WTC11 (cell line): Measurements from ENCODE around the gene ENO2. TPM values are rescaled to one million over a fixed set of nuclear protein-coding genes. Genes with fewer than 3 reads are reported as not detected.

Experiments
- ATAC-seq: fragments of 200-7000 bp; cut with Tn5 transposase; 2 replicates; pipeline ENCODE4 v1.10.0; 2021; ENCODE audit warnings: mild to moderate bottlenecking, moderate library complexity
- CTCF ChIA-PET: fragments of 300-600 bp; sonication (Branson Sonifier 250); formaldehyde crosslinking; loops from one replicate; lab custom pipeline; 2021; ENCODE audit warnings: antibody characterized with exemption; lab: Charles Lee
- POLR2A ChIA-PET: fragments of 350-600 bp; sonication (Branson Sonifier 250); formaldehyde crosslinking; loops from one replicate; lab custom pipeline; 2021; ENCODE audit warnings: antibody characterized with exemption; lab: Charles Lee
- DNase-seq: peaks from one replicate; pipeline ENCODE4 v3.0.0; 2021; ENCODE audit warnings: low spot score
- H3K27ac Mint-ChIP-seq: 2 replicates; pipeline ENCODE4 v1.8.0; 2021; ENCODE audit warnings: mixed read lengths
- H3K27me3 Mint-ChIP-seq: 2 replicates; pipeline ENCODE4 v1.8.0; 2021; ENCODE audit warnings: low read depth, mild to moderate bottlenecking, moderate library complexity, mixed read lengths
- H3K36me3 Mint-ChIP-seq: 2 replicates; pipeline ENCODE4 v1.8.0; 2021; ENCODE audit warnings: mixed read lengths
- H3K4me1 Mint-ChIP-seq: 2 replicates; pipeline ENCODE4 v1.8.0; 2022; ENCODE audit warnings: mixed read lengths
- H3K4me3 Mint-ChIP-seq: 2 replicates; pipeline ENCODE4 v1.8.0; 2021; ENCODE audit warnings: mild to moderate bottlenecking, moderate library complexity, mixed read lengths
- H3K9me3 Mint-ChIP-seq: 2 replicates; pipeline ENCODE4 v1.8.0; 2021; ENCODE audit warnings: mixed read lengths
- ATF6 ChIP-seq: sonication (generic); formaldehyde crosslinking; IDR thresholded peaks from 2 replicates; pipeline ENCODE4 v1.8.1; 2023; ENCODE audit warnings: mild to moderate bottlenecking, missing genetic modification reagents
- E2F4 ChIP-seq: sonication (generic); formaldehyde crosslinking; IDR thresholded peaks from 2 replicates; pipeline ENCODE4 v1.8.1; 2022; ENCODE audit warnings: low read depth, mild to moderate bottlenecking, moderate library complexity, missing genetic modification reagents, borderline replicate concordance
- IRF2 ChIP-seq: sonication (generic); formaldehyde crosslinking; IDR thresholded peaks from 2 replicates; pipeline ENCODE4 v1.8.0; 2022; ENCODE audit warnings: low read depth, missing genetic modification reagents, borderline replicate concordance
- JAZF1 ChIP-seq: fragments of 250-450 bp; sonication (Bioruptor Pico); IDR thresholded peaks from 2 replicates; pipeline ENCODE4 v1.9.0; 2021; ENCODE audit warnings: moderate library complexity, mild to moderate bottlenecking, inconsistent platforms
- NR1H2 ChIP-seq: sonication (generic); formaldehyde crosslinking; IDR thresholded peaks from 2 replicates; pipeline ENCODE4 v1.9.0; 2021; ENCODE audit warnings: mild to moderate bottlenecking, moderate library complexity, missing genetic modification reagents
- OVOL2 ChIP-seq: fragments of 250-450 bp; sonication (Bioruptor Pico); IDR thresholded peaks from 2 replicates; pipeline ENCODE4 v1.9.0; 2021; ENCODE audit warnings: mild to moderate bottlenecking, borderline replicate concordance
- SMAD4 ChIP-seq: sonication (generic); formaldehyde crosslinking; IDR thresholded peaks from 2 replicates; pipeline ENCODE4 v1.8.0; 2022; ENCODE audit warnings: mild to moderate bottlenecking, missing genetic modification reagents
- SOX15 ChIP-seq: fragments of 250-450 bp; sonication (Bioruptor Pico); IDR thresholded peaks from 2 replicates; pipeline ENCODE4 v1.9.0; 2021; ENCODE audit warnings: mild to moderate bottlenecking
- ZNF219 ChIP-seq: sonication (generic); formaldehyde crosslinking; IDR thresholded peaks from 2 replicates; pipeline ENCODE4 v1.8.0; 2023; ENCODE audit warnings: missing genetic modification reagents, mild to moderate bottlenecking, borderline replicate concordance
- ZNF317 ChIP-seq: sonication (generic); formaldehyde crosslinking; IDR thresholded peaks from 2 replicates; pipeline ENCODE4 v1.8.1; 2023; ENCODE audit warnings: low read depth, mild to moderate bottlenecking, moderate library complexity, missing genetic modification reagents, borderline replicate concordance
- ZNF512 ChIP-seq: sonication (generic); formaldehyde crosslinking; IDR thresholded peaks from 2 replicates; pipeline ENCODE4 v1.8.1; 2022; ENCODE audit warnings: missing genetic modification reagents, borderline replicate concordance
- total RNA-seq: library from RNA; stranded (reverse); gene quantifications from 3 replicates; pipeline ENCODE4 v1.2.3, GENCODE V29; 2021

The ENO2 gene
- total RNA-seq, 1 experiment from 2014 or later = 118 TPM

- Mint-ChIP-seq H3K4me1 (peaks cover 37% of the 10 kb centered on the region), H3K27me3 (no peaks in the 10 kb centered on the region), H3K27ac (no peak overlapping the region), H3K4me3 (no peak overlapping the region), H3K9me3 (no peaks in the 10 kb centered on the region), H3K36me3 (no peaks in the 10 kb centered on the region)
- DNase-seq = no peak
- ChIA-PET CTCF (interaction anchor here (1.1 to 9.7 kb wide), 2 partner anchors 14 to 149 kb away, joined by 4 to 296 read pairs; partner anchors contain the start of genes C12orf57 and RNU7-1), POLR2A (interaction anchor here (1.1 to 2.6 kb wide), 3 partner anchors 13 to 34 kb away, joined by 3 to 11 read pairs (median 8); partner anchors contain the start of genes C12orf57 and RNU7-1)
- ATAC-seq = no peak
- TF ChIP-seq IRF2 (CRISPR knock-in tag) (no peak), ZNF219 (CRISPR knock-in tag) (no peak), SMAD4 (CRISPR knock-in tag) (no peak), SOX15 (CRISPR knock-in tag) (no peak), OVOL2 (CRISPR knock-in tag) (no peak), JAZF1 (CRISPR knock-in tag) (no peak), NR1H2 (no peak), ATF6 (no peak)
These were observed 44.9 kb downstream of the ENO2 start for GRCh38 chr12:6959058-6959804.

GRCh38 chr12:6959805-6960592 lies 45.6 kb downstream of the ENO2 start:
- H3K27ac Mint-ChIP-seq = peak overlapping the region; percentile 33; the same call in 1 of the 2 replicates
- no peak overlapping the region for H3K4me3 Mint-ChIP-seq

More at GRCh38 chr12:6959805-6960592, 45.6 kb downstream of the ENO2 start:
- Mint-ChIP-seq H3K9me3 (no peaks in the 10 kb centered on the region), H3K4me1 (peaks cover 43% of the 10 kb centered on the region), H3K27me3 (no peaks in the 10 kb centered on the region), H3K36me3 (no peaks in the 10 kb centered on the region)
- ChIA-PET CTCF (interaction anchor here (0.6 to 9.7 kb wide), 10 partner anchors 7 to 230 kb away, joined by 3 to 296 read pairs (median 9); partner anchors contain the start of genes C12orf57, PEX5 and RNU7-1), POLR2A (interaction anchor here (0.6 to 6.6 kb wide), 4 partner anchors 14 to 120 kb away, joined by 4 to 167 read pairs (median 12); partner anchors contain the start of genes C12orf57 and RNU7-1)
- ATAC-seq = no peak
- no peak for DNase-seq
- TF ChIP-seq E2F4 (CRISPR knock-in tag) (no peak), ZNF317 (no peak), ZNF512 (no peak)
